A673 (cell line): ENCODE data around the gene FASTK. TPM values are rescaled to one million over a fixed set of nuclear protein-coding genes. Genes with fewer than 3 reads are reported as not detected.
"Not testable (repeated sequence)": the region's sequence is repeated elsewhere in the genome, so short reads cannot be mapped to it uniquely, and the experiment has no call there.

Experiments used
- BruUV-seq: library from RNA; stranded (reverse); fragments of 400-500 nt; replicated peaks from 2 replicates; lab custom pipeline; 2021; lab: Mats Ljungman, UMichigan
- CTCF ChIA-PET: fragments of 300-600 bp; sonication (Branson Sonifier 250); formaldehyde crosslinking; loops from one replicate; lab custom pipeline; 2022; ENCODE audit warnings: antibody characterized with exemption; lab: Charles Lee
- POLR2A ChIA-PET: fragments of 300-600 bp; sonication (Branson Sonifier 250); formaldehyde crosslinking; loops from one replicate; lab custom pipeline; 2022; ENCODE audit warnings: antibody characterized with exemption; ENCODE audit not compliant: low non-redundant PET; lab: Charles Lee
- DNase-seq: peaks from one replicate; pipeline ENCODE4 v3.0.0-alpha.2; 2015; ENCODE audit warnings: low spot score
- H3K27ac ChIP-seq: fragments of 200-600 bp; sonication (generic); 2 replicates; pipeline ENCODE4 v1.5.1; 2016; ENCODE audit warnings: mixed run types, low read depth, mild to moderate bottlenecking, mixed read lengths, antibody characterized with exemption, low read length; ENCODE audit not compliant: poor library complexity, severe bottlenecking
- H3K27me3 ChIP-seq: fragments of 200-600 bp; sonication (generic); replicated peaks from 2 replicates; pipeline ENCODE4 v1.6.1; 2017; ENCODE audit warnings: mixed run types, low read depth, mild to moderate bottlenecking, mixed read lengths, antibody characterized with exemption, low read length; ENCODE audit not compliant: insufficient read depth, poor library complexity
- H3K36me3 ChIP-seq: fragments of 200-600 bp; sonication (generic); 2 replicates; pipeline ENCODE4 v1.6.1; 2016; ENCODE audit warnings: mixed run types, mild to moderate bottlenecking, mixed read lengths, antibody characterized with exemption, low read length; ENCODE audit not compliant: insufficient read depth, poor library complexity, severe bottlenecking
- H3K4me1 ChIP-seq: fragments of 200-600 bp; sonication (generic); 2 replicates; pipeline ENCODE4 v1.6.1; 2017; ENCODE audit warnings: mixed run types, mild to moderate bottlenecking, mixed read lengths, antibody characterized with exemption, low read length; ENCODE audit not compliant: insufficient read depth, poor library complexity, severe bottlenecking
- H3K4me3 ChIP-seq: fragments of 200-600 bp; sonication (generic); 2 replicates; pipeline ENCODE4 v1.5.1; 2016; ENCODE audit warnings: low read depth, mixed run types, mild to moderate bottlenecking, mixed read lengths, low read length; ENCODE audit not compliant: poor library complexity, severe bottlenecking
- H3K9me3 ChIP-seq: fragments of 200-600 bp; sonication (generic); 2 replicates; pipeline ENCODE4 v1.6.1; 2016; ENCODE audit warnings: mixed run types, low read depth, mild to moderate bottlenecking, mixed read lengths, antibody characterized with exemption, low read length; ENCODE audit not compliant: poor library complexity, severe bottlenecking
- CTCF ChIP-seq: fragments of 300-800, 200-600 bp; sonication (generic); conservative IDR thresholded peaks from 2 replicates; pipeline ENCODE4 v1.5.1; 2017; ENCODE audit warnings: low read depth, mild to moderate bottlenecking, antibody characterized with exemption, low read length, moderate library complexity, mixed read lengths
- EZH2 ChIP-seq: fragments of 200-600 bp; sonication (generic); IDR thresholded peaks from 2 replicates; pipeline ENCODE4 v1.6.1; 2017; ENCODE audit warnings: borderline replicate concordance, low read depth, mild to moderate bottlenecking, mixed read lengths, antibody characterized with exemption, low read length; ENCODE audit not compliant: poor library complexity, severe bottlenecking
- intact Hi-C: fragments of 100-400 bp; cut with micrococcal nuclease; formaldehyde crosslinking; loops from one replicate; pipeline ENCODE4 v1.10.0; 2022; ENCODE audit not compliant: unreplicated experiment
- total RNA-seq: library from RNA; stranded (reverse); gene quantifications from 2 replicates; pipeline ENCODE4 v1.2.3, GENCODE V29; 2021

The FASTK gene
- total RNA-seq, 1 experiment from 2014 or later, result 80.5 TPM

DNA sequence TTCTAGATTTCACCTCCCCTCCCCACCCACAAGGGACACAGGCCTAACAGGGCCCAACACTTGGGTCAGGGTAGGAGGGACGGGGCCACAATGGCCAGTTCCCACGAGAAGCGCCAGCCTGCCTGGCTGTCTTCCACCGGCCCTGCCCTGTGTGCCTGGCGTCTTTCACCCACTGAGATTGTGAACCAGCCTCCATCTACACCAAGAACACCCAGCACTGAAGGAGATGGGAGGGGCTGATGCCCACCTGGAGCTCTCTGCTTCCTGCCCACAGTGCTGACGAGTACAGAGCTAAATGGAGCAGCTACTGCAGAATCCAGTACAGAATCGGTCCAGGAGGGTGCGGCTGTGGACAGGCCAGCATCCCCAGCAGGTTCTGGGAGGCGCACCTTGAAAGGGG is 34.6 kb downstream of the FASTK start:
- Histone ChIP-seq H3K4me1 (no peaks in the 10 kb centered on the region), H3K36me3 (no peaks in the 10 kb centered on the region), H3K27me3 (no peaks in the 10 kb centered on the region), H3K9me3 (no peaks in the 10 kb centered on the region), H3K27ac (no peak overlapping the region), H3K4me3 (no peak overlapping the region)
- ChIA-PET CTCF (no interaction called here), POLR2A (no interaction called here)
- TF ChIP-seq CTCF (no peak), EZH2 (no peak)
- BruUV-seq, result no TSS peak
- intact Hi-C loops, result no loop called here
- DNase-seq, result no peak

DNA sequence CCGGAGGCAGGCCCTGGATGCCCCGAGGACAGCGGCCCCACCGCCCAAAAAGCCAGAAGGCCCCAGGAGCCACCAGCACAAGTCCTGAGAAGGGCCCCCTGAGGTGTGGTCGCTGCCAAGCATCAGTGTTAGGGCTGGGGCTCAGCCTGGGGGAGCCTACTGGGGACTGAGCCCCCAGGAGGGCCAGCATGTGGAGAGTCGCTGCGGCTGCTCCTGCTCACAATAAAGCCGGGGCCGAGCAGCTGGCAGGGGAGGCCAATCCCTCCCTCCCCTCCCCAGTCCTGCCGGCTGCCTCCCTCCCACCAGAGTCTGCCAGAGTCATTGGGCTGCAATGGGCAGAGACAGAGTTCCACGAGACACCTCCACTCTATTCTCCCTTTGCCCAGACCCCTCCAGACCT is 35.3 kb downstream of the FASTK start:
- H3K9me3 ChIP-seq, result no peaks in the 10 kb centered on the region
- ChIA-PET CTCF (no interaction called here), POLR2A (no interaction called here)
- BruUV-seq, result no TSS peak
- TF ChIP-seq EZH2, result no peak
- no peak for TF ChIP-seq CTCF
- no peaks in the 10 kb centered on the region for H3K4me1 ChIP-seq
- H3K36me3 ChIP-seq, result no peaks in the 10 kb centered on the region
- intact Hi-C loops, result no loop called here
- DNase-seq, result no peak
- H3K4me3 ChIP-seq, result no peak overlapping the region
- no peak overlapping the region for H3K27ac ChIP-seq
- H3K27me3 ChIP-seq, result no peaks in the 10 kb centered on the region

GRCh38 chr7:151043959-151044358 is 36.6 kb downstream of the FASTK start:
- Histone ChIP-seq H3K9me3 (no peaks in the 10 kb centered on the region), H3K27ac (no peak overlapping the region), H3K27me3 (no peaks in the 10 kb centered on the region), H3K4me3 (no peak overlapping the region), H3K4me1 (peaks cover 5% of the 10 kb centered on the region), H3K36me3 (no peaks in the 10 kb centered on the region)
- no TSS peak for BruUV-seq
- no peak for TF ChIP-seq CTCF
- no peak for TF ChIP-seq EZH2
- intact Hi-C loops, result no loop called here
- ChIA-PET POLR2A (no interaction called here), CTCF (no interaction called here)
- no peak for DNase-seq

DNA sequence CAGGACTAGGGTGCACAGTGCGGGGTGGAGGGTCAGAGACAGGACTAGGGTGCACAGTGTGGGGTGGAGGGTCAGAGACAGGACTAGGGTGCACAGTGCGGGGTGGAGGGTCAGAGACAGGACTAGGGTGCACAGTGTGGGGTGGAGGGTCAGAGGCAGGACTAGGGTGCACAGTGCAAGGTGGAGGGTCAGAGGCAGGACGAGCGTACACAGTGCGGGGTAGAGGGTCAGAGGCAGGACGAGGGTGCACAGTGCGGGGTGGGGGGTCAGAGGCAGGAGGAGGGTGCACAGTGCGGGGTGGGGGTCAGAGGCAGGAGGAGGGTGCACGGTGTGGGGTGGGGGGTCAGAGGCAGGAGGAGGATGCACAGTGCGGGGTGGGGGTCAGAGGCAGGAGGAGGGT is 37.2 kb downstream of the FASTK start:
- H3K27ac ChIP-seq, intact Hi-C loops, H3K4me1 ChIP-seq, DNase-seq, H3K36me3 ChIP-seq, BruUV-seq, POLR2A ChIA-PET, H3K27me3 ChIP-seq, H3K4me3 ChIP-seq, H3K9me3 ChIP-seq, CTCF ChIA-PET: not testable (repeated sequence)
